ENCODE measurements around the gene ELOVL5. TPM values are rescaled to one million over a fixed set of nuclear protein-coding genes. Genes with fewer than 3 reads are reported as not detected.

The ELOVL5 gene
- total RNA-seq, 3 donors from 2014 or later = 89.4 to 115 (median 104) TPM

GRCh38 chr6:53297004-53297403, 51.7 kb downstream of the ELOVL5 start:
- H3K27me3 Mint-ChIP-seq (ENCODE audit: low read depth) = no peaks in the 10 kb centered on the region
- H3K4me1 Mint-ChIP-seq (ENCODE audit: low read depth) = peaks cover 89% of the 10 kb centered on the region

GRCh38 chr6:53295176-53295575, 53.6 kb downstream of the ELOVL5 start:
- no peaks in the 10 kb centered on the region for H3K9me3 Mint-ChIP-seq
- H3K4me3 Mint-ChIP-seq = no peak overlapping the region
- DNase-seq (no peak), ATAC-seq (no peak)
- peaks cover 89% of the 10 kb centered on the region for H3K4me1 Mint-ChIP-seq (ENCODE audit: low read depth)
- no peaks in the 10 kb centered on the region for H3K27me3 Mint-ChIP-seq (ENCODE audit: low read depth)
- H3K36me3 Mint-ChIP-seq (ENCODE audit: insufficient read depth) = peaks cover 29% of the 10 kb centered on the region

More at GRCh38 chr6:53297004-53297403, 51.7 kb downstream of the ELOVL5 start:
- ATAC-seq = no peak
- no peaks in the 10 kb centered on the region for H3K9me3 Mint-ChIP-seq
- H3K36me3 Mint-ChIP-seq (ENCODE audit: insufficient read depth) = peaks cover 17% of the 10 kb centered on the region
- DNase-seq = no peak
- no peak overlapping the region for H3K4me3 Mint-ChIP-seq

- Mint-ChIP-seq H3K4me1 (ENCODE audit: low read depth) (peaks cover 89% of the 10 kb centered on the region), H3K4me3 (no peak overlapping the region), H3K36me3 (ENCODE audit: insufficient read depth) (peaks cover 32% of the 10 kb centered on the region), H3K27me3 (ENCODE audit: low read depth) (no peaks in the 10 kb centered on the region), H3K9me3 (no peaks in the 10 kb centered on the region)
- DNase-seq (no peak), ATAC-seq (no peak)
Measured at GRCh38 chr6:53294611-53295010, 54.1 kb downstream of the ELOVL5 start.

DNA sequence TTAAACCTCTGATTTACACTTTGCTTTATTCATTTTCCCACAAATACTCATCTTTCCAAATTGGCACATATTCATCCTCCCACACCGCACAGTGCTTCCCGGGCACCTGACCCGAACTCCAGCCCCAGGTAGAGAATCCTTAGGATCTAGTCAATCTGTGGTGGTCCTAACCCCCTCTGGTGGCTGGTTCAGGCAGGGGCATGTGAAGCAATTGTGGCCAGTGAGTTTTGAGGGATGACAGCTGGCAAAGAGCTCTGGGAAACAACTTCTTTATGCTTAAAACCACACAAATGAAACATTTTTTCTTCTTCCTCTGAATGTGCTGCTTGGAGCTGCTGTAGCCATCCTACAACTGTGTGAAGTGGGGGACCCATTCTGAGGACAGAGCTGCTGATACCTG, 54.7 kb downstream of the ELOVL5 start:
- ATAC-seq = no peak

GRCh38 chr6:53293691-53294090, 55.1 kb downstream of the ELOVL5 start:
- no peak for DNase-seq
- H3K27me3 Mint-ChIP-seq (ENCODE audit: low read depth) = no peaks in the 10 kb centered on the region
- peaks cover 89% of the 10 kb centered on the region for H3K4me1 Mint-ChIP-seq (ENCODE audit: low read depth)
- H3K4me3 Mint-ChIP-seq = no peak overlapping the region
- peaks cover 33% of the 10 kb centered on the region for H3K36me3 Mint-ChIP-seq (ENCODE audit: insufficient read depth)
- H3K9me3 Mint-ChIP-seq = no peaks in the 10 kb centered on the region
- ATAC-seq = no peak

More for the DNA sequence above, 54.7 kb downstream of the ELOVL5 start:
- H3K36me3 Mint-ChIP-seq (ENCODE audit: insufficient read depth) = peaks cover 33% of the 10 kb centered on the region
- peaks cover 89% of the 10 kb centered on the region for H3K4me1 Mint-ChIP-seq (ENCODE audit: low read depth)
- H3K27me3 Mint-ChIP-seq (ENCODE audit: low read depth) = no peaks in the 10 kb centered on the region
- DNase-seq = no peak
- H3K4me3 Mint-ChIP-seq = no peak overlapping the region
- no peaks in the 10 kb centered on the region for H3K9me3 Mint-ChIP-seq

- H3K9me3 Mint-ChIP-seq = no peaks in the 10 kb centered on the region
- ATAC-seq = peak in 1 of 2 donors; percentile 43
- no peak for DNase-seq
- peaks cover 82% of the 10 kb centered on the region for H3K4me1 Mint-ChIP-seq (ENCODE audit: low read depth)
- H3K4me3 Mint-ChIP-seq = peak overlapping the region; percentile 37
- H3K36me3 Mint-ChIP-seq (ENCODE audit: insufficient read depth) = peaks cover 45% of the 10 kb centered on the region
- no peaks in the 10 kb centered on the region for H3K27me3 Mint-ChIP-seq (ENCODE audit: low read depth)
Measured at GRCh38 chr6:53290537-53291510, 57.9 kb downstream of the ELOVL5 start.

DNA sequence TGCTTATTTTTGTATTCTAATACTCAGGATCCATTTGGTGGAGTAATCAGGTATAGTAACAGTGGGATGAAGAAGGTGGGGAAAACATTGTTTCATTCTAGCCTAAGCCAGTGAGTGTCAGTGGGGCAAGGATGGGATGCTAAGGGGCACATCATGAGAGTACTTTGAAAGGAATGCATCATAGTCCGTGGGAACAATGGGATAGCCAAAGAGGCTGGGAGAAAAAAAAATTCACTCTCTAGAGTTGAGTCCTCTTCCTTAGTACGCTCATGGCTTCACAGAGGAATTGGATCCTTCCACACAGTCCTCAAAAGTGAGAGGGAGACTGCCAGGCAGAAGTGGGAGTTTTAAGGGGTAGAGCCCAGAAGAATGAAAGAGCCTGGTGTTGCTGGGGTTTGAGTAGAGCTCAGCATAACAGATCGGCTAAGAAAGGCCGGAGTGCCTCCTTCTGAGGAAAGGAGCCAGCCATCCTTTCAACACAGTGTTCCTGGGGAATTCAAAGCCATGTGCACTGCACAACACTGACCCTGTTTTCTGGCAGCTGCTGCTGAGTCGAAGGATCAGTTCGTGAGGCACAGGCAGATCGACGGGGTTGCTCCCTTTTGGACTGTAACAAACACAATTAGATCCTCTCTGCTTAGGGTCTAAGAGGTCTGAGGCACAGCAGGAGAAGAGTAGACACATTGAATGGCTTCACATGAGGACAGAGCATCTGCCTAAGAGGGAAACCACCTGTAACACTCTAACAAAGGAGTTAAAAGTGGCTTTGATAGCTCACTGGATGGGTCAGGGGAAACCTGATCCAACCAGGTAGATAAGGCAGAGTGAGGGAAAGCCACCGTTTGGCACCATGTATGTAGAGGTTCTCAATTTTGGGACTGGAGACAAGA, 61.2 kb downstream of the ELOVL5 start:
- no peak for ATAC-seq
- H3K4me3 Mint-ChIP-seq = no peak overlapping the region
- peaks cover 77% of the 10 kb centered on the region for H3K4me1 Mint-ChIP-seq (ENCODE audit: low read depth)
- H3K27me3 Mint-ChIP-seq (ENCODE audit: low read depth) = no peaks in the 10 kb centered on the region
- no peaks in the 10 kb centered on the region for H3K9me3 Mint-ChIP-seq
- DNase-seq = no peak
- H3K36me3 Mint-ChIP-seq (ENCODE audit: insufficient read depth) = peaks cover 42% of the 10 kb centered on the region

DNA sequence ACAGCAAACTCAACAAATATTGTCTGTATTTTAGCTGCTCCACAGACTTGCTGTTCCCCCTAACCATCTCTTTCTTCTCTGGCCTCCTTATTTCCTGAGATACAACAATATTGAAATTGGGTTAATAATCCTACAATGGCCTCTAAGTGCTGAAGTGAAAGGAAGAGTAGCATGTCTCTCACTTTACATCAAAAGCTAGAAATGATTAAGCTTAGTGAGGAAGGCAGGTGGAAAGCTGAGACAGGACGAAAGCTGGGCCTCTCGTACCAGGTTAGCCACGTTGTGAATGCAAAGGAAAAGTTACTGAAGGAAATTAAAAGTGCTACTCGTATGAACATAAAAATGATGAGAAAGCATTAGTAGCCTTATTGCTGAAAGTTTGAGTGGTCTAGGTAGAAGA, 63.8 kb downstream of the ELOVL5 start:
- Mint-ChIP-seq H3K27me3 (ENCODE audit: low read depth) (no peaks in the 10 kb centered on the region), H3K4me1 (ENCODE audit: low read depth) (peaks cover 79% of the 10 kb centered on the region), H3K4me3 (no peak overlapping the region), H3K36me3 (ENCODE audit: insufficient read depth) (peaks cover 42% of the 10 kb centered on the region), H3K9me3 (no peaks in the 10 kb centered on the region)
- ATAC-seq (peak; percentile 37 to 46), DNase-seq (no peak)

DNA sequence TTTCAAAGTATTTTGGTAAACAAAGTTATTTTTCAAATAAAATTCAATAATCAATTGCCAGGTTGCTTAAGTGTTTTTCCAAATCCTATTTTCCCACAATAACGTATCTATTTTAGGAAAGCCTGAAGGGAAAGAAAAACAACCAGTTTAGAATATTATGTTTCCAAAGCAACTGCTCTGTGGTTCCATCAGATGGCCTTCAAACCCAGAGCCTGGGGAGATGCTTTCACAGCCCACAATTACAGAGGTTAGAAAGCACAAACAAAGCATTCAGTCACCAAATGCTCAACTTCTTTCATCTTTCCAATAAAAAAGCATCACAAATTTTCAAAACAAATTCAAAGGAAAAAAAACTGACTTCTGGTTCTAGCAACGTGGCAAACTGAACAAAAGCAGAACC, 66.0 kb downstream of the ELOVL5 start:
- H3K36me3 Mint-ChIP-seq (ENCODE audit: insufficient read depth) = peaks cover 49% of the 10 kb centered on the region
- no peak for ATAC-seq
- H3K4me3 Mint-ChIP-seq = no peak overlapping the region
- DNase-seq = no peak
- H3K4me1 Mint-ChIP-seq (ENCODE audit: low read depth) = peaks cover 67% of the 10 kb centered on the region
- H3K9me3 Mint-ChIP-seq = no peaks in the 10 kb centered on the region
- no peaks in the 10 kb centered on the region for H3K27me3 Mint-ChIP-seq (ENCODE audit: low read depth)

- H3K36me3 Mint-ChIP-seq (ENCODE audit: insufficient read depth) = peaks cover 47% of the 10 kb centered on the region
- ATAC-seq (no peak), DNase-seq (no peak)
- no peaks in the 10 kb centered on the region for H3K27me3 Mint-ChIP-seq (ENCODE audit: low read depth)
- H3K4me1 Mint-ChIP-seq (ENCODE audit: low read depth) = peaks cover 62% of the 10 kb centered on the region
- H3K9me3 Mint-ChIP-seq = no peaks in the 10 kb centered on the region
- no peak overlapping the region for H3K4me3 Mint-ChIP-seq
Measured at GRCh38 chr6:53282234-53282633, 66.5 kb downstream of the ELOVL5 start.

DNA sequence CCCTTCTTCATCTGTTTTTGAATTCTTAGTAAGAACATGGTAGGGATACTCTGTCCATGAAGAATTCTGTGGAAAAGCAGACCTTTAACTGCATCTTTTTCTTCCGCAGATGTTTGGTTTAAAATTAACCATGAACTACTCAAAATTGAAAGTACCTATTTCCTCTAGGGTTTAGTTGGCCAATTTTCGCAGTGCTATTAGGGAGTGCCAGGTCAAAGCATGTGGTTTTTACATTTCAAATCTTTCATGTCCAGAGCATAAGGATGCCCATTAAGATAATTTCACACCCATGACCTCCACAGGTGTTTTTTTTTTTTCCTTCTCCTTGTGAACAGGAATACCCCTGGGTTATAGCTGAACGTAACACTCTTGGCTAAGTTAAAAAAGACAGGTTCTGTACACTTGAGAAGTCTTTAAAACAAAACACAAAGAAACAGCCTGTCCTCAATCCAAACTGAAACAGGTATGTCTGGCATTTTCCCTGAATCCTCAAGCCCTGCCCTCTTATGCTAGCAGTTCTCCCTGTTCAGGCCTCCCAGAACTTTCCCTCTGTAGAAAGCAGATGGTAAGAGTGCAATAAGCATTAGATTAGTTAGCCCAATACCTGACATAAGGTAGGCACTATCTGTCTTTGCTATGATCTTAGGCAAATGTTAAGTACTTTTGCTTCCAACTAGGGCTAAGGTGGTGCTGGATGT, 67.1 kb downstream of the ELOVL5 start:
- H3K9me3 Mint-ChIP-seq = no peaks in the 10 kb centered on the region
- no peaks in the 10 kb centered on the region for H3K27me3 Mint-ChIP-seq (ENCODE audit: low read depth)
- H3K4me1 Mint-ChIP-seq (ENCODE audit: low read depth) = peaks cover 59% of the 10 kb centered on the region
- H3K36me3 Mint-ChIP-seq (ENCODE audit: insufficient read depth) = peaks cover 48% of the 10 kb centered on the region
- no peak overlapping the region for H3K4me3 Mint-ChIP-seq
- DNase-seq (no peak), ATAC-seq (no peak)

- ATAC-seq = no peak
- Mint-ChIP-seq H3K36me3 (ENCODE audit: insufficient read depth) (peaks cover 53% of the 10 kb centered on the region), H3K4me1 (ENCODE audit: low read depth) (peaks cover 58% of the 10 kb centered on the region), H3K27me3 (ENCODE audit: low read depth) (no peaks in the 10 kb centered on the region), H3K9me3 (no peaks in the 10 kb centered on the region), H3K4me3 (no peak overlapping the region)
- no peak for DNase-seq
Measured at GRCh38 chr6:53280207-53280606, 68.5 kb downstream of the ELOVL5 start.

DNA sequence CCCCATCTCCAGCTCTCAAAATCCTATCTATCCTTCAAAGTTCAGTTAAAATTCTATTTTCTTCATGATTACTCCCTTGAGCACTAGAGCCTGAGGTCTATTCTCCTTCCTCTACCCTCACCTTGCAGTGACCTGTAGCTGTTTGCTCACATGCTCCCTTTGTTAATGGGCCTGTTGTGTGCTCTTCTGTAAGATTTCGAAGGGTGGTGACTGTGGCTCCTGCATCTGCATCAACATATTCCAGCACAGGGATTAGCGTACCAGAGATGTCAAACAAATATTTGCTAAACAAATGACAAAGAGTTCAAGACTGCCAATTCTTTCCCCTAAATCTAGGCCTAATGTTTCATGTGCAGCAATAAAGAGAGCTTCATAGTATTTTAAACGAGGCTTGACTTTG, 69.5 kb downstream of the ELOVL5 start:
- ATAC-seq = no peak
- no peaks in the 10 kb centered on the region for H3K9me3 Mint-ChIP-seq
- H3K36me3 Mint-ChIP-seq (ENCODE audit: insufficient read depth) = peaks cover 54% of the 10 kb centered on the region
- H3K4me1 Mint-ChIP-seq (ENCODE audit: low read depth) = peaks cover 51% of the 10 kb centered on the region
- H3K27me3 Mint-ChIP-seq (ENCODE audit: low read depth) = no peaks in the 10 kb centered on the region
- no peak overlapping the region for H3K4me3 Mint-ChIP-seq
- no peak for DNase-seq

DNA sequence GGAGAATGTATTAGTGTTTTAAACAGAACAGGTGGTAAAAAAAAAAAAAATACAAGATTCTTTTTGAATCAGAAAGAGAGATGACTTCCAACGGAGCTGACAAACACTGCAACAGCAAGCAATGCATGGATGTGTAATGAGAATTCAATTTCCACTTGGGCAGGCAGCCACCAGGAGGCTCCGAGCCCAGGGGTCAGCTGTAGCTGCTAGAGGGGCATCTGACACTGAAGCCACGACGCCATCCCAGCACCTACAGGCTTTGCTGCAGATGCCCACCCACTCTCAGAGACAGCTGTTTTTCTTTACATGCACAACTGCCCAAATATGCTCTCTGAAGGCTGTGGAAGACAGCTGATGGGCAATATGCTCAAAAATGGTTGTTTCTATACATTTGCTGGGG, 75.4 kb downstream of the ELOVL5 start:
- DNase-seq (no peak), ATAC-seq (no peak)
- H3K4me1 Mint-ChIP-seq (ENCODE audit: low read depth) = no peaks in the 10 kb centered on the region
- no peak overlapping the region for H3K4me3 Mint-ChIP-seq
- H3K9me3 Mint-ChIP-seq = no peaks in the 10 kb centered on the region
- no peaks in the 10 kb centered on the region for H3K27me3 Mint-ChIP-seq (ENCODE audit: low read depth)
- peaks cover 59% of the 10 kb centered on the region for H3K36me3 Mint-ChIP-seq (ENCODE audit: insufficient read depth)

Measured in activated T-cell treated with anti-CD3 and anti-CD28 coated beads, Interleukin-2, amount 50 U/mL, for 4 hours (primary cell).